H1 (cell line): Measurements from ENCODE around the gene GFPT1. TPM values are rescaled to one million over a fixed set of nuclear protein-coding genes. Genes with fewer than 3 reads are reported as not detected.

Experiments
- CTCF ChIA-PET: fragments of 300-600 bp; sonication (Branson Sonifier 250); formaldehyde crosslinking; loops from one replicate; lab custom pipeline; 2021; ENCODE audit not compliant: partially characterized antibody; lab: Charles Lee
- POLR2A ChIA-PET: fragments of 300-600 bp; sonication (Branson Sonifier 250); formaldehyde crosslinking; loops from one replicate; lab custom pipeline; 2021; ENCODE audit warnings: inconsistent platforms; ENCODE audit not compliant: partially characterized antibody; lab: Charles Lee
- DNase-seq, 2 experiments: peaks; one replicate each; pipeline versions ENCODE4 v3.0.0 to v3.0.0-alpha.2; 2010 to 2022; ENCODE audit warnings: low spot score in 2 of 2, low read depth in 1 of 2, mixed read lengths in 1 of 2
- FAIRE-seq: peaks from 2 replicates; lab custom pipeline; 2011; peaks lifted over from hg19 to GRCh38; lab: Jason Lieb, UNC
- H2AFZ ChIP-seq: 2 replicates; pipeline ENCODE4 v1.8.1; 2012; ENCODE audit warnings: low read length, inconsistent platforms
- H2AK5ac ChIP-seq: 2 replicates; pipeline ENCODE4 v1.6.1; 2013; ENCODE audit warnings: low read depth, low read length
- H2BK120ac ChIP-seq: replicated peaks from 2 replicates; pipeline ENCODE3; 2013; ENCODE audit warnings: low read depth, low read length, inconsistent platforms
- H2BK12ac ChIP-seq: 2 replicates; pipeline ENCODE4 v1.6.1; 2013; ENCODE audit warnings: low read depth, low read length
- H2BK15ac ChIP-seq: 2 replicates; pipeline ENCODE4 v1.6.1; 2013; ENCODE audit warnings: low read length
- H2BK20ac ChIP-seq: 2 replicates; pipeline ENCODE4 v1.6.1; 2013; ENCODE audit warnings: low read length
- H2BK5ac ChIP-seq: 2 replicates; pipeline ENCODE4 v1.6.1; 2013; ENCODE audit warnings: low read depth, low read length
- H3K14ac ChIP-seq: 2 replicates; pipeline ENCODE4 v1.6.1; 2013; ENCODE audit warnings: inconsistent platforms; ENCODE audit not compliant: insufficient read length
- H3K18ac ChIP-seq: 2 replicates; pipeline ENCODE4 v1.6.1; 2013; ENCODE audit warnings: low read length; ENCODE audit errors: extremely low read depth
- H3K23ac ChIP-seq: 2 replicates; pipeline ENCODE4 v1.6.1; 2013; ENCODE audit warnings: inconsistent platforms; ENCODE audit not compliant: insufficient read length
- H3K23me2 ChIP-seq: 2 replicates; pipeline ENCODE4 v1.6.1; 2013; ENCODE audit warnings: low read depth, low read length
- H3K27ac ChIP-seq: 2 replicates; pipeline ENCODE4 v1.6.1; 2011; ENCODE audit warnings: low read depth, low read length, inconsistent platforms
- H3K27me3 ChIP-seq, 4 experiments: replicated peaks in 1 of 4; 1 replicate in 1 of 4; 2 replicates in 3 of 4; pipeline versions ENCODE4 v1.6.1 to v1.8.1; 2011 to 2013; ENCODE audit warnings: low read length in 3 of 4, mild to moderate bottlenecking in 3 of 4, inconsistent platforms in 2 of 4, mixed read lengths in 2 of 4, moderate library complexity in 1 of 4; ENCODE audit not compliant: control insufficient read depth in 3 of 4, insufficient read depth in 3 of 4; ENCODE audit errors: extremely low read depth in 1 of 4
- H3K36me3 ChIP-seq, 4 experiments: 2 replicates each; pipeline versions ENCODE4 v1.6.1 to v1.8.1; 2011 to 2013; ENCODE audit warnings: mild to moderate bottlenecking in 4 of 4, low read length in 3 of 4, moderate library complexity in 2 of 4, control low read depth in 1 of 4, inconsistent platforms in 1 of 4; ENCODE audit not compliant: insufficient read depth in 4 of 4, control insufficient read depth in 2 of 4
- H3K4ac ChIP-seq: replicated peaks from 2 replicates; pipeline ENCODE3; 2013; ENCODE audit warnings: low read length, low read depth, mixed read lengths, inconsistent platforms; ENCODE audit not compliant: insufficient read length
- H3K4me1 ChIP-seq, 4 experiments: replicated peaks in 1 of 4; 1 replicate in 1 of 4; 2 replicates in 3 of 4; pipeline versions ENCODE4 v1.6.1 to v1.8.1; 2011 to 2013; ENCODE audit warnings: low read length in 3 of 4, inconsistent platforms in 2 of 4, mixed read lengths in 1 of 4; ENCODE audit not compliant: insufficient read depth in 4 of 4, control insufficient read depth in 3 of 4
- H3K4me2 ChIP-seq, 2 experiments: 2 replicates each; pipeline versions ENCODE4 v1.6.1 to v1.8.1; 2011 to 2013; ENCODE audit warnings: low read depth in 2 of 2, low read length in 2 of 2, control low read depth in 1 of 2, inconsistent platforms in 1 of 2, mild to moderate bottlenecking in 1 of 2; ENCODE audit not compliant: insufficient read depth in 1 of 2
- H3K4me3 ChIP-seq, 4 experiments: fragments of 200-600, 300-600 bp in 1 of 4; sonication (generic), shearing (Covaris generic), sonication (Bioruptor Twin) in 1 of 4; 2 replicates each; pipeline versions ENCODE4 v1.5.1 to v1.8.1; 2011 to 2016; ENCODE audit warnings: low read length in 4 of 4, low read depth in 3 of 4, control low read depth in 2 of 4, inconsistent platforms in 2 of 4, mild to moderate bottlenecking in 2 of 4, mixed read lengths in 1 of 4, moderate library complexity in 1 of 4; ENCODE audit not compliant: insufficient read depth in 2 of 4; ENCODE audit errors: extremely low read depth in 1 of 4
- H3K56ac ChIP-seq: replicated peaks from 2 replicates; pipeline ENCODE3; 2013; ENCODE audit warnings: low read depth, mild to moderate bottlenecking, mixed read lengths, low read length, inconsistent platforms; ENCODE audit not compliant: insufficient read length
- H3K79me1 ChIP-seq: 2 replicates; pipeline ENCODE4 v1.6.1; 2013; ENCODE audit warnings: low read depth, low read length, control low read depth
- H3K79me2 ChIP-seq, 2 experiments: 2 replicates each; pipeline versions ENCODE4 v1.6.1 to v1.8.1; 2012 to 2013; ENCODE audit warnings: low read length in 2 of 2, mild to moderate bottlenecking in 2 of 2, inconsistent platforms in 1 of 2; ENCODE audit not compliant: insufficient read depth in 2 of 2, control insufficient read depth in 1 of 2
- H3K9ac ChIP-seq, 4 experiments: replicated peaks in 1 of 4; 1 replicate in 1 of 4; 2 replicates in 3 of 4; pipeline versions ENCODE4 v1.6.1 to v1.8.1; 2011 to 2013; ENCODE audit warnings: low read depth in 3 of 4, low read length in 3 of 4, control low read depth in 2 of 4, mild to moderate bottlenecking in 2 of 4, moderate library complexity in 2 of 4, inconsistent platforms in 1 of 4; ENCODE audit errors: extremely low read depth in 1 of 4
- H3K9me3 ChIP-seq, 2 experiments: 2 replicates each; pipeline versions ENCODE4 v1.6.1 to v1.8.1; 2012 to 2013; ENCODE audit warnings: mild to moderate bottlenecking in 2 of 2, moderate library complexity in 2 of 2, control low read depth in 1 of 2, inconsistent platforms in 1 of 2, low read depth in 1 of 2, low read length in 1 of 2, mixed read lengths in 1 of 2; ENCODE audit not compliant: insufficient read depth in 2 of 2
- H4K20me1 ChIP-seq, 2 experiments: replicated peaks in 1 of 2; 2 replicates each; pipeline versions ENCODE3 to v1.8.1; 2011 to 2013; ENCODE audit warnings: inconsistent platforms in 2 of 2, low read length in 2 of 2, mild to moderate bottlenecking in 1 of 2; ENCODE audit not compliant: insufficient read depth in 2 of 2, control insufficient read depth in 1 of 2
- H4K5ac ChIP-seq: 2 replicates; pipeline ENCODE4 v1.6.1; 2013; ENCODE audit warnings: low read length, low read depth, mixed read lengths, inconsistent platforms; ENCODE audit not compliant: insufficient read length
- H4K8ac ChIP-seq: 2 replicates; pipeline ENCODE4 v1.8.0; 2013; ENCODE audit warnings: mild to moderate bottlenecking, moderate library complexity, low read length, inconsistent platforms; ENCODE audit not compliant: insufficient read depth; ENCODE audit errors: extremely low read depth
- H4K91ac ChIP-seq: replicated peaks from 2 replicates; pipeline ENCODE3; 2013; ENCODE audit warnings: low read length, mixed read lengths, inconsistent platforms; ENCODE audit not compliant: insufficient read length
- E2F6 ChIP-seq: IDR thresholded peaks from 2 replicates; pipeline ENCODE4 v1.6.1; 2012; ENCODE audit warnings: inconsistent platforms
- SP4 ChIP-seq: IDR thresholded peaks from 2 replicates; pipeline ENCODE4 v1.6.1; 2012; ENCODE audit warnings: low read length, inconsistent platforms
- WGBS, 2 experiments: shearing (Covaris generic) in 1 of 2; methylation state at CpG; one replicate each; pipeline versions ENCODE4 v1.1.6 to v1.1.7; 2013 to 2015; ENCODE audit warnings: low lambda C conversion rate in 2 of 2, mixed read lengths in 2 of 2, inconsistent platforms in 1 of 2, low coverage in 1 of 2, missing lambda C conversion rate in 1 of 2; ENCODE audit not compliant: insufficient replicate concordance in 2 of 2, insufficient coverage in 1 of 2, insufficient read length in 1 of 2; ENCODE audit errors: extremely low coverage in 1 of 2, missing lambda C conversion rate in 1 of 2; 5-methylcytosine and 5-hydroxymethylcytosine counted together
- polyA plus RNA-seq, 7 experiments: library from polyadenylated mRNA; depleted of rRNA in 3 of 7; stranded (reverse) in 5 of 7; unstranded in 2 of 7; fragments of >200 nt in 5 of 7; fragments of 200-250 nt in 2 of 7; gene quantifications; 1 replicate in 5 of 7; 2 replicates in 1 of 7; 4 replicates in 1 of 7; pipeline versions ENCODE4 v1.2.1 to v1.2.3, GENCODE V29; 2011 to 2013; ENCODE audit warnings: missing spikeins in 2 of 7, mixed read lengths in 2 of 7
- total RNA-seq: library from RNA; stranded (reverse); fragmentation: NEBNext Ultra II Directional; extraction: Animal tissue kit (Norgen Biotek cat#: 25700); gene quantifications from 2 replicates; pipeline ENCODE4 v1.2.1, GENCODE V29; 2021

The GFPT1 gene
- total and polyA plus RNA-seq, 2 of the 8 experiments (the other 6 are each of a cell fraction or from before 2014, with no cell fraction given) = 13.3 to 76.2 TPM

GRCh38 chr2:69340101-69340775 lies 46.8 kb downstream of the GFPT1 start:
- peaks cover 4 to 79% (median 42%) of the 10 kb centered on the region in 4 experiments for H3K36me3 ChIP-seq
- H3K79me2 ChIP-seq = no peaks in the 10 kb centered on the region
- H3K27me3 ChIP-seq = no peaks in the 10 kb centered on the region
- H3K27ac ChIP-seq = no peak overlapping the region
- no peak overlapping the region for H3K56ac ChIP-seq
- no peak overlapping the region for H2BK120ac ChIP-seq
- ChIA-PET CTCF (interaction anchor here (0.6 kb wide), 1 partner anchor 160 kb away, joined by 5 read pairs; no protein-coding TSS in a partner anchor), POLR2A (no interaction called here)
- H3K4me3 ChIP-seq = no peak overlapping the region
- H3K4me2 ChIP-seq = no peak overlapping the region
- H2BK5ac ChIP-seq = no peak overlapping the region
- H3K4me1 ChIP-seq = no peaks in the 10 kb centered on the region
- no peak overlapping the region for H2BK12ac ChIP-seq
- no peak overlapping the region for H2BK15ac ChIP-seq
- 75% methylated on average over 3 of the region's 3 CpGs; no CpG with 5 or more reads in 1 of the 2 experiments for WGBS, 2 experiments
- H3K14ac ChIP-seq = no peak overlapping the region
- H3K4ac ChIP-seq = no peak overlapping the region
- H3K18ac ChIP-seq = no peak overlapping the region
- H3K23ac ChIP-seq = no peak overlapping the region
- H3K79me1 ChIP-seq = no peaks in the 10 kb centered on the region
- DNase-seq = no peak
- no peak overlapping the region for H2AK5ac ChIP-seq
- no peak overlapping the region for H3K9ac ChIP-seq
- no peak for FAIRE-seq
- H2BK20ac ChIP-seq = no peak overlapping the region
- no peak overlapping the region for H2AFZ ChIP-seq
- H3K9me3 ChIP-seq = no peaks in the 10 kb centered on the region
- TF ChIP-seq SP4 (no peak), E2F6 (no peak)
- peaks cover 0 to 1% of the 10 kb centered on the region in 2 experiments for H4K20me1 ChIP-seq
- H4K8ac ChIP-seq = no peak overlapping the region
- H4K91ac ChIP-seq = no peak overlapping the region
- no peaks in the 10 kb centered on the region for H3K23me2 ChIP-seq
- H4K5ac ChIP-seq = no peak overlapping the region
